Tibial nerve (tissue), 4 donors: Measurements from ENCODE around the gene FBN1. TPM values are rescaled to one million over a fixed set of nuclear protein-coding genes. Genes with fewer than 3 reads are reported as not detected.

ENCODE experiments used
- DNase-seq, 2 donors: peaks; one replicate each; pipeline ENCODE4 v3.0.0-alpha.2; 2019; ENCODE audit warnings: low spot score in 2 of 2
- H3K27ac ChIP-seq, 4 donors: fragments of 200-600 bp; sonication (generic) in 3 of 4; one replicate each; pipeline ENCODE4 v1.5.1; 2017 to 2019; ENCODE audit warnings: mild to moderate bottlenecking in 1 of 4
- H3K27me3 ChIP-seq, 2 donors: fragments of 200-600 bp; sonication (generic) in 1 of 2; one replicate each; pipeline versions ENCODE4 v1.5.1 to v1.6.0; 2017 to 2019
- H3K36me3 ChIP-seq, 3 donors: fragments of 200-600 bp; sonication (generic); one replicate each; pipeline ENCODE4 v1.5.1; 2018 to 2019
- H3K4me1 ChIP-seq, 4 donors: fragments of 200-600 bp; sonication (generic) in 3 of 4; one replicate each; pipeline ENCODE4 v1.5.1; 2017 to 2019
- H3K4me3 ChIP-seq, 4 donors: fragments of 200-600 bp; sonication (generic) in 3 of 4; one replicate each; pipeline ENCODE4 v1.5.1; 2017 to 2019; ENCODE audit warnings: mild to moderate bottlenecking in 1 of 4, moderate library complexity in 1 of 4
- H3K9me3 ChIP-seq, 4 donors: fragments of 200-600 bp; sonication (generic) in 3 of 4; one replicate each; pipeline ENCODE4 v1.5.1; 2017 to 2019
- EP300 ChIP-seq, 2 donors: sonication (generic); formaldehyde crosslinking; IDR thresholded peaks; one replicate each; pipeline ENCODE4 v1.6.1; 2017; ENCODE audit warnings: antibody characterized with exemption in 2 of 2, mild to moderate bottlenecking in 1 of 2
- POLR2A ChIP-seq, 2 donors: fragments of 450-650 bp; IDR thresholded peaks; one replicate each; pipeline ENCODE4 v1.6.1; 2017; ENCODE audit warnings: antibody characterized with exemption in 2 of 2, mild to moderate bottlenecking in 2 of 2, moderate library complexity in 2 of 2
- WGBS, 2 donors: methylation state at CpG; one replicate each; pipeline ENCODE4 v1.1.5; 2018; 5-methylcytosine and 5-hydroxymethylcytosine counted together
- total RNA-seq, 4 donors: library from RNA; depleted of rRNA; stranded (reverse); fragments of >200 nt; gene quantifications; one replicate each; pipeline ENCODE4 v1.1.0, GENCODE V29; 2016
- TF ChIP-seq, protein P1 (sequence below), 5 experiments: fragments of 200-600 bp in 3 of 5; fragments of 450-650 bp in 2 of 5; sonication (generic) in 3 of 5; IDR thresholded peaks; one replicate each; pipeline ENCODE4 v1.5.1; 2016 to 2019; ENCODE audit warnings: antibody characterized with exemption in 5 of 5, mild to moderate bottlenecking in 3 of 5, moderate library complexity in 2 of 5

Gene FBN1
- total RNA-seq, 4 donors from 2014 or later: 144 to 293 (median 234) TPM

DNA sequence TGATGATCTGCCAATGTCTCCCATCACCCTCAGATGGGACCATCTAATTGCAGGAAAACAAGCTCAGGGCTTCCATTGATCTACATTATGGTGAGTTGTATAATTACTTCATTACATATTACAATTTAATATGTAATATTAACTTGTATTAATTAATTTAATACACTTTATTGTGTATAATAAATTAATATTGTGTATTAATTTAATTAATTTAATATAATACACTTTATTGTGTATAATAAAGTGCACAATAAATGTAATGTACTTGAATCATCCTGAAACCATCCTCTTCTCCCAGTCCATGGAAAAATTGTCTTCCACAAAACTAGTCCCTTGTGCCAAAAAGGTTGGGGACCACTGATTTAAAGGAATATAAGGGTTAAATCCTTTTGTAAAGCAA, 123.4 kb downstream of the FBN1 start:
- no peaks in the 10 kb centered on the region for H3K4me1 ChIP-seq
- no peaks in the 10 kb centered on the region for H3K9me3 ChIP-seq
- no peak overlapping the region for H3K4me3 ChIP-seq
- TF ChIP-seq, protein P1, sequence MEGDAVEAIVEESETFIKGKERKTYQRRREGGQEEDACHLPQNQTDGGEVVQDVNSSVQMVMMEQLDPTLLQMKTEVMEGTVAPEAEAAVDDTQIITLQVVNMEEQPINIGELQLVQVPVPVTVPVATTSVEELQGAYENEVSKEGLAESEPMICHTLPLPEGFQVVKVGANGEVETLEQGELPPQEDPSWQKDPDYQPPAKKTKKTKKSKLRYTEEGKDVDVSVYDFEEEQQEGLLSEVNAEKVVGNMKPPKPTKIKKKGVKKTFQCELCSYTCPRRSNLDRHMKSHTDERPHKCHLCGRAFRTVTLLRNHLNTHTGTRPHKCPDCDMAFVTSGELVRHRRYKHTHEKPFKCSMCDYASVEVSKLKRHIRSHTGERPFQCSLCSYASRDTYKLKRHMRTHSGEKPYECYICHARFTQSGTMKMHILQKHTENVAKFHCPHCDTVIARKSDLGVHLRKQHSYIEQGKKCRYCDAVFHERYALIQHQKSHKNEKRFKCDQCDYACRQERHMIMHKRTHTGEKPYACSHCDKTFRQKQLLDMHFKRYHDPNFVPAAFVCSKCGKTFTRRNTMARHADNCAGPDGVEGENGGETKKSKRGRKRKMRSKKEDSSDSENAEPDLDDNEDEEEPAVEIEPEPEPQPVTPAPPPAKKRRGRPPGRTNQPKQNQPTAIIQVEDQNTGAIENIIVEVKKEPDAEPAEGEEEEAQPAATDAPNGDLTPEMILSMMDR (IDR thresholded peaks at IDR 0.05): no peak
- TF ChIP-seq POLR2A (IDR thresholded peaks at IDR 0.05) (no peak), EP300 (IDR thresholded peaks at IDR 0.05) (no peak)
- no peak for DNase-seq
- no peak overlapping the region for H3K27ac ChIP-seq
- no peaks in the 10 kb centered on the region for H3K27me3 ChIP-seq
- H3K36me3 ChIP-seq: peaks cover 0 to 68% (median 0%) of the 10 kb centered on the region in 3 donors

DNA sequence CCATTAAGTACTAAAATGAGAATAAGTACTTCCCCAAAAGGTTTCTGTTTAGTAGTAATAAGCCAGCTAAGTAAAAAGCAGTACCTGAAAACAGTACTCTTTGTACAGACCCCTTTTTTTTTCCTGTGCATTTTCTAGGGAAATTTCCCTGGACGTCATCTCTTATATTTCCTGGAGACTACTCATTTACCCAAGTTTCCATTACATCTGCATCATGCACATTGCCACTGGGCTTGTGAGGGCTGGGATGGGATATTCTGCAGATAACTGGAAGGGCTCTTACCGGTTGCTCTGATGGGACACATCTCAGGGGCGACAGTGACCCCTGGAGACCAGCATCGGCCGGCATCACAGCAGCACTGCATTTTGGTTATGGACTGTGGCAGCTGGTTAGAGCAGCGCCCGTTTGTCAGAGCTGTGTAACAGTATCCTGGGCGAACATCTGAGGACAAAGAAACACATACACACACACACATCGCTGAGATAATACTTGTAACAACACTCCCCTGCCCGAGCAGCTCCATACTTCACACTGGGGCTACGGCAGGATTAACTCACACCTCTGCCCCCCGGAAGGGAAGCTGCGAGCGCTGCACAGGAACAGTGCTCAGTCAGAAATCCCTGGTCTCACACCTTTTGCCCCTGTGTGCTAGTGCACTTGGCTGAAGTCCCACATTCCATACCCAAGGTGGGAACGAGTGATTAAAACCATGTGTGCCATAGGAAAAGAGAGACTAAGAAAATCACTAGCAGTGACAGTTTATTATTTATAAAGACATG, 124.9 kb downstream of the FBN1 start:
- TF ChIP-seq, protein P1 (IDR thresholded peaks at IDR 0.05): no peak
- TF ChIP-seq EP300 (IDR thresholded peaks at IDR 0.05) (no peak), POLR2A (IDR thresholded peaks at IDR 0.05) (no peak)
- WGBS, 2 donors: 73% methylated on average over 15 of the region's 15 CpGs
- Histone ChIP-seq H3K27me3 (no peaks in the 10 kb centered on the region), H3K9me3 (no peaks in the 10 kb centered on the region), H3K36me3 (peaks cover 0 to 59% (median 0%) of the 10 kb centered on the region in 3 donors), H3K4me3 (no peak overlapping the region), H3K27ac (no peak overlapping the region), H3K4me1 (no peaks in the 10 kb centered on the region)
- no peak for DNase-seq

DNA sequence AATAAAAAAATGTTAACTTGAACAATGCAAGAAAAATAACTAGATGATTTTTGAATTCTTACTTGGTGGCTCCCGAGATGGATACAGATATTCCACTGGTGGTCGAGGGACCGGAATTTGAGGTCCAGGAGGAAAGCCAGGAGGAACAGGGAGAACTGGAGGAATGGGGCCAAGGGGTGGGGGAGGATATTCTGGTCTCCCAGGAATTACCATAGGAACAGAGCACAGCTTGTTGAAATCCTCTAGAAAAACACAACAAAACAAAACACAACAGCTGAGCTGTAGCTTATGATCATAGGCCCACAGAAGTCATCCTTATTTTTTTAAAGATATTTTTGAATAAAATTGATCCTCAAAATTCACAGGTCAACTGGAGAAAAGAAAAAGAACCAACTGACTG, 129.4 kb downstream of the FBN1 start:
- no peak for DNase-seq
- WGBS, 2 donors: 71 to 76% methylated on average over 3 of the region's 3 CpGs
- H3K27me3 ChIP-seq: no peaks in the 10 kb centered on the region
- TF ChIP-seq EP300 (IDR thresholded peaks at IDR 0.05) (no peak), POLR2A (IDR thresholded peaks at IDR 0.05) (no peak)
- TF ChIP-seq, protein P1 (IDR thresholded peaks at IDR 0.05): no peak
- H3K9me3 ChIP-seq: no peaks in the 10 kb centered on the region
- no peaks in the 10 kb centered on the region for H3K4me1 ChIP-seq
- no peak overlapping the region for H3K4me3 ChIP-seq
- H3K27ac ChIP-seq: no peak overlapping the region
- H3K36me3 ChIP-seq: peaks cover 0 to 76% (median 0%) of the 10 kb centered on the region in 3 donors

DNA sequence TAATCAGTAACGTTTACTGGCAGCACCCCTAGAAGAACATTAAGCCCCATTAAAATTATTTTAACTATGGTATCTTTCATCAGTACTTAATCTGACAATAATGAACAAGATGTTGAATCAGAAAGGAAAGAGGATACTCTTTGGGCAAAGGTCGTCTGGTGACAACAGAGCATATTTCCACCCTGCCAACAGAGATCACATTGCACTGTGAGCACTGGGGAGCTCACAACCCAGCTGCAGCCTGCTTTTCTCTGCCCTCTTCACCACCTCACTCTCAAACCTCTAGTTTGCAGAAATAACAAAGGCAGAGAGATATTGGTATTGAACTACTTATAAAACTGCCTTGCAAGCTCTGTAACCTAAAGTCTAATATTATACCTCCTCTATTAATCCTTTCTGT, 130.0 kb downstream of the FBN1 start:
- Histone ChIP-seq H3K36me3 (peaks cover 0 to 79% (median 0%) of the 10 kb centered on the region in 3 donors), H3K4me3 (no peak overlapping the region), H3K9me3 (no peaks in the 10 kb centered on the region), H3K27ac (peak overlapping the region in 1 of 4 donors; percentile 4), H3K27me3 (no peaks in the 10 kb centered on the region), H3K4me1 (no peaks in the 10 kb centered on the region)
- no peak for TF ChIP-seq EP300 (IDR thresholded peaks at IDR 0.05)
- TF ChIP-seq POLR2A (IDR thresholded peaks at IDR 0.05): no peak
- TF ChIP-seq, protein P1 (IDR thresholded peaks at IDR 0.05): no peak
- DNase-seq: no peak
- WGBS, 2 donors: 73 to 77% methylated on average over 2 of the region's 2 CpGs

DNA sequence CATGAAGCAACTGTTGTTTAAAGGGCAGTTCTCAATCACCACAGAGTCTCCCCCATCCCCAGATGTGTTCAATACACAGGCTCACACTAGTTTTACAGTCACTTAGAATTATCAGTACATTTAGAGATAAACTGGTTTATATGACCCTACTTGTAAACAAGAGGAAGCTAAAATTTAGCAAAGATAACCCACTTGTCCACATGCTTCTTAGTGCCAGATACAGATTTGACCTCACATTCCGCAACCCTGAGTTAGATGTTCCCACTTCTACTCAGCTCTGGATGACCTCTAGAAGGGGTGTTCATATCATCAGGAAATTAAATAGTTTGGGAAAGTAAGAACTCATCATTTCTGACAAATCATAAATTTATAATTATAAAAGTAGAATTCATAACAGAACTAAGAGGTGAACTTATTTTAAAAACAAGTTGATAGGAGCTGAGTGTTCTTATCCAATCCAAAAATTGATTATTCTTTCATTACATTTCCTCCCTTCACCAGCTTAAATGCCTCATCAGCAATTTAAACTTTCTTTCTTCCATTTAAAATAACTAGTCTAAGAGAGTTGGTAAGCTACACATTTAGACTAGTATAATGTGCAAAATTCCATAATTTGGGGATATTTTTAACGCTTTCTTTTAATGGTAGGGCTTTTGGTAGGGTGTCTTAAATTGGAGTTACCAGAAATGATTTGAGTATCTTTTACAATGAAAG, 131.2 kb downstream of the FBN1 start:
- Histone ChIP-seq H3K27ac (no peak overlapping the region), H3K4me1 (no peaks in the 10 kb centered on the region), H3K4me3 (no peak overlapping the region), H3K27me3 (no peaks in the 10 kb centered on the region), H3K36me3 (peaks cover 0 to 66% (median 0%) of the 10 kb centered on the region in 3 donors), H3K9me3 (no peaks in the 10 kb centered on the region)
- DNase-seq: no peak
- WGBS, 2 donors: 94 to 97% methylated on average over 2 of the region's 2 CpGs
- TF ChIP-seq EP300 (IDR thresholded peaks at IDR 0.05): no peak
- TF ChIP-seq, protein P1 (IDR thresholded peaks at IDR 0.05): no peak
- no peak for TF ChIP-seq POLR2A (IDR thresholded peaks at IDR 0.05)
